NCI-H1930 (cell line): ENCODE results near the gene PCGF6.
"Not testable (repeated sequence)": the region's sequence is repeated elsewhere in the genome, so short reads cannot be mapped to it uniquely, and the experiment has no call there.

Experiments
- DNase-seq, 2 experiments: peaks; one replicate each; lab custom pipeline; 2025; lab: John Stamatoyannopoulos, UW

PCGF6 gene

GRCh38 chr10:103316087-103316486 is 34.9 kb downstream of the PCGF6 start:
- no peak for DNase-seq

GRCh38 chr10:103310197-103310596 is 40.7 kb downstream of the PCGF6 start:
- no peak for DNase-seq

GRCh38 chr10:103307594-103307993 is 43.3 kb downstream of the PCGF6 start:
- no peak for DNase-seq

- DNase-seq = no peak
Observed at GRCh38 chr10:103295374-103296015, 55.4 kb downstream of the PCGF6 start.

GRCh38 chr10:103291588-103291987 is 59.4 kb downstream of the PCGF6 start:
- DNase-seq = no peak

- DNase-seq = no peak
Observed at GRCh38 chr10:103287992-103288391, 62.9 kb downstream of the PCGF6 start.

GRCh38 chr10:103284170-103284569 is 66.8 kb downstream of the PCGF6 start:
- no peak for DNase-seq

GRCh38 chr10:103282961-103283360 is 68.0 kb downstream of the PCGF6 start:
- DNase-seq = no peak

- DNase-seq = peak; percentile 4 to 17
Observed at GRCh38 chr10:103281753-103282152, 69.2 kb downstream of the PCGF6 start.

GRCh38 chr10:103280506-103280905 is 70.4 kb downstream of the PCGF6 start:
- DNase-seq = no peak

GRCh38 chr10:103280031-103280430 is 70.9 kb downstream of the PCGF6 start:
- no peak for DNase-seq

- no peak for DNase-seq
Observed at GRCh38 chr10:103278862-103279298, 72.1 kb downstream of the PCGF6 start.

- DNase-seq = no peak
Observed at GRCh38 chr10:103278537-103278823, 72.5 kb downstream of the PCGF6 start.

- DNase-seq = no peak
Observed at GRCh38 chr10:103277713-103278536, 73.0 kb downstream of the PCGF6 start.

GRCh38 chr10:103276896-103277712 is 73.8 kb downstream of the PCGF6 start, which contains the start of gene INA:
Gene INA, plus strand, starts transcription at chr10:103277138. Its CDS starts 74 bp downstream, at chr10:103277212.
- peak; percentile 51 to 75 for DNase-seq

- DNase-seq = no peak
Observed at GRCh38 chr10:103276251-103276895, 74.6 kb downstream of the PCGF6 start.

GRCh38 chr10:103273041-103273441 is 77.9 kb downstream of the PCGF6 start:
- no peak for DNase-seq

- DNase-seq = no peak
Observed at GRCh38 chr10:103265717-103266329, 85.1 kb downstream of the PCGF6 start.

GRCh38 chr10:103262229-103262628 is 88.7 kb downstream of the PCGF6 start:
- no peak for DNase-seq

GRCh38 chr10:103259989-103260388 is 91.0 kb downstream of the PCGF6 start:
- DNase-seq = no peak

GRCh38 chr10:103258928-103259327 is 92.0 kb downstream of the PCGF6 start:
- DNase-seq = not testable (repeated sequence)

GRCh38 chr10:103257812-103258211 is 93.1 kb downstream of the PCGF6 start:
- DNase-seq = no peak
